ENCODE results near the gene NOP10. TPM values are rescaled to one million over a fixed set of nuclear protein-coding genes. Genes with fewer than 3 reads are reported as not detected.
"Not testable (repeated sequence)": the region's sequence is repeated elsewhere in the genome, so short reads cannot be mapped to it uniquely, and the experiment has no call there.

Gene NOP10
- total and polyA plus RNA-seq, 2 donors (not counting 1 experiment from before 2014, with no cell fraction given): 189 to 277 TPM

- no peaks in the 10 kb centered on the region for H4K20me1 ChIP-seq (ENCODE audit: control insufficient read depth, extremely low read depth, insufficient read depth, low read length)
- H3K9me3 ChIP-seq (ENCODE audit: control insufficient read depth, insufficient read depth, low read depth, low read length): no peaks in the 10 kb centered on the region
- no peak overlapping the region for H3K4me2 ChIP-seq (ENCODE audit: extremely low read depth, insufficient read depth, low read length)
- TF ChIP-seq CTCF (conservative IDR thresholded peaks at IDR 0.05 in 1 of 2, IDR thresholded peaks at IDR 0.05 in 1 of 2; ENCODE audit: low read depth in 1 of 2, low read length in 2 of 2) (no peak), EZH2 (IDR thresholded peaks at IDR 0.05; ENCODE audit: low read length, missing control alignments) (no peak)
- no peaks in the 10 kb centered on the region for H3K27me3 ChIP-seq (ENCODE audit: control insufficient read depth, insufficient read depth, low read length)
- no peak overlapping the region for H3K4me3 ChIP-seq (replicated peaks in 1 of 4; ENCODE audit: control extremely low read depth in 1 of 4, insufficient read depth in 1 of 4, low read depth in 3 of 4, low read length in 4 of 4)
- H3K27ac ChIP-seq (ENCODE audit: insufficient read depth, low read length): no peak overlapping the region
- H3K79me2 ChIP-seq (ENCODE audit: control insufficient read depth, insufficient read depth, low read length): no peaks in the 10 kb centered on the region
- no peak overlapping the region for H2AFZ ChIP-seq (ENCODE audit: low read length)
- DNase-seq (ENCODE audit: low read depth in 2 of 2): no peak
- H3K36me3 ChIP-seq (ENCODE audit: control insufficient read depth, insufficient read depth, low read length): no peaks in the 10 kb centered on the region
- no peaks in the 10 kb centered on the region for H3K4me1 ChIP-seq (ENCODE audit: control insufficient read depth, extremely low read depth, insufficient read depth, low read length)
- no peak overlapping the region for H3K9ac ChIP-seq (ENCODE audit: insufficient read depth, low read length)
Measured at GRCh38 chr15:34349769-34350168, 6.8 kb upstream of the NOP10 start.

GRCh38 chr15:34348735-34349300, 5.9 kb upstream of the NOP10 start:
- no peak for TF ChIP-seq CTCF (conservative IDR thresholded peaks at IDR 0.05 in 1 of 2, IDR thresholded peaks at IDR 0.05 in 1 of 2; ENCODE audit: low read depth in 1 of 2, low read length in 2 of 2)
- no peak for TF ChIP-seq EZH2 (IDR thresholded peaks at IDR 0.05; ENCODE audit: low read length, missing control alignments)
- Histone ChIP-seq H3K79me2 (ENCODE audit: control insufficient read depth, insufficient read depth, low read length) (no peaks in the 10 kb centered on the region), H3K9ac (ENCODE audit: insufficient read depth, low read length) (no peak overlapping the region), H3K9me3 (ENCODE audit: control insufficient read depth, insufficient read depth, low read depth, low read length) (no peaks in the 10 kb centered on the region), H2AFZ (ENCODE audit: low read length) (no peak overlapping the region), H3K27ac (ENCODE audit: insufficient read depth, low read length) (no peak overlapping the region), H3K4me3 (replicated peaks in 1 of 4; ENCODE audit: control extremely low read depth in 1 of 4, insufficient read depth in 1 of 4, low read depth in 3 of 4, low read length in 4 of 4) (no peak overlapping the region), H3K4me1 (ENCODE audit: control insufficient read depth, extremely low read depth, insufficient read depth, low read length) (no peaks in the 10 kb centered on the region), H4K20me1 (ENCODE audit: control insufficient read depth, extremely low read depth, insufficient read depth, low read length) (no peaks in the 10 kb centered on the region), H3K36me3 (ENCODE audit: control insufficient read depth, insufficient read depth, low read length) (no peaks in the 10 kb centered on the region), H3K27me3 (ENCODE audit: control insufficient read depth, insufficient read depth, low read length) (no peaks in the 10 kb centered on the region), H3K4me2 (ENCODE audit: extremely low read depth, insufficient read depth, low read length) (no peak overlapping the region)
- no peak for DNase-seq (ENCODE audit: low read depth in 2 of 2)

GRCh38 chr15:34347951-34348638, 5.2 kb upstream of the NOP10 start:
- DNase-seq (ENCODE audit: low read depth in 2 of 2): no peak
- no peak overlapping the region for H2AFZ ChIP-seq (ENCODE audit: low read length)
- H3K9me3 ChIP-seq (ENCODE audit: control insufficient read depth, insufficient read depth, low read depth, low read length): no peaks in the 10 kb centered on the region
- no peak overlapping the region for H3K27ac ChIP-seq (ENCODE audit: insufficient read depth, low read length)
- H3K4me2 ChIP-seq (ENCODE audit: extremely low read depth, insufficient read depth, low read length): no peak overlapping the region
- no peak overlapping the region for H3K9ac ChIP-seq (ENCODE audit: insufficient read depth, low read length)
- no peaks in the 10 kb centered on the region for H3K79me2 ChIP-seq (ENCODE audit: control insufficient read depth, insufficient read depth, low read length)
- H3K36me3 ChIP-seq (ENCODE audit: control insufficient read depth, insufficient read depth, low read length): no peaks in the 10 kb centered on the region
- no peaks in the 10 kb centered on the region for H3K27me3 ChIP-seq (ENCODE audit: control insufficient read depth, insufficient read depth, low read length)
- TF ChIP-seq EZH2 (IDR thresholded peaks at IDR 0.05; ENCODE audit: low read length, missing control alignments) (no peak), CTCF (conservative IDR thresholded peaks at IDR 0.05 in 1 of 2, IDR thresholded peaks at IDR 0.05 in 1 of 2; ENCODE audit: low read depth in 1 of 2, low read length in 2 of 2) (no peak)
- no peaks in the 10 kb centered on the region for H3K4me1 ChIP-seq (ENCODE audit: control insufficient read depth, extremely low read depth, insufficient read depth, low read length)
- no peaks in the 10 kb centered on the region for H4K20me1 ChIP-seq (ENCODE audit: control insufficient read depth, extremely low read depth, insufficient read depth, low read length)
- H3K4me3 ChIP-seq (replicated peaks in 1 of 4; ENCODE audit: control extremely low read depth in 1 of 4, insufficient read depth in 1 of 4, low read depth in 3 of 4, low read length in 4 of 4): no peak overlapping the region

GRCh38 chr15:34342213-34342736, 661 bp downstream of the NOP10 start:
- H3K27me3 ChIP-seq (ENCODE audit: control insufficient read depth, insufficient read depth, low read length); H3K9me3 ChIP-seq (ENCODE audit: control insufficient read depth, insufficient read depth, low read depth, low read length); H4K20me1 ChIP-seq (ENCODE audit: control insufficient read depth, extremely low read depth, insufficient read depth, low read length); H3K4me1 ChIP-seq (ENCODE audit: control insufficient read depth, extremely low read depth, insufficient read depth, low read length); H3K36me3 ChIP-seq (ENCODE audit: control insufficient read depth, insufficient read depth, low read length); DNase-seq (ENCODE audit: low read depth in 2 of 2): not testable (repeated sequence)
- H3K4me2 ChIP-seq (ENCODE audit: extremely low read depth, insufficient read depth, low read length): peak overlapping the region; percentile 73
- peak overlapping the region; percentile 77 for H3K9ac ChIP-seq (ENCODE audit: insufficient read depth, low read length)
- peaks cover 19% of the 10 kb centered on the region for H3K79me2 ChIP-seq (ENCODE audit: control insufficient read depth, insufficient read depth, low read length)
- peak overlapping the region; percentile 86 for H3K27ac ChIP-seq (ENCODE audit: insufficient read depth, low read length)
- peak overlapping the region; percentile 25 for H2AFZ ChIP-seq (ENCODE audit: low read length)
- peak overlapping the region; percentile 58 to 99 (median 93) for H3K4me3 ChIP-seq (replicated peaks in 1 of 4; ENCODE audit: control extremely low read depth in 1 of 4, insufficient read depth in 1 of 4, low read depth in 3 of 4, low read length in 4 of 4)

Measured in fibroblast of lung (primary cell).